Endodermal cell (in vitro differentiated cells): ENCODE measurements around the gene IL36B. TPM values are rescaled to one million over a fixed set of nuclear protein-coding genes. Genes with fewer than 3 reads are reported as not detected.

ENCODE experiments used
- DNase-seq: peaks from one replicate; pipeline ENCODE4 v3.0.0-alpha.2; 2017
- H3K27ac ChIP-seq: 2 replicates; pipeline ENCODE4 v1.5.1; 2013; ENCODE audit warnings: mild to moderate bottlenecking, low read depth, low read length, moderate library complexity
- H3K27me3 ChIP-seq: 2 replicates; pipeline ENCODE4 v1.6.1; 2013; ENCODE audit warnings: mild to moderate bottlenecking, low read length, moderate library complexity; ENCODE audit not compliant: insufficient read depth, control insufficient read depth, poor library complexity, severe bottlenecking
- H3K36me3 ChIP-seq: 2 replicates; pipeline ENCODE4 v1.7.0; 2013; ENCODE audit warnings: mild to moderate bottlenecking, low read length, moderate library complexity; ENCODE audit not compliant: control insufficient read depth, insufficient read depth
- H3K4me1 ChIP-seq: one replicate; pipeline ENCODE4 v1.7.0; 2013; ENCODE audit warnings: low read length; ENCODE audit not compliant: control insufficient read depth, insufficient read depth
- H3K4me3 ChIP-seq: 2 replicates; pipeline ENCODE4 v1.5.1; 2013; ENCODE audit warnings: mild to moderate bottlenecking, low read length, moderate library complexity
- H3K9ac ChIP-seq: 2 replicates; pipeline ENCODE4 v1.6.1; 2013; ENCODE audit warnings: mild to moderate bottlenecking, low read length, moderate library complexity; ENCODE audit not compliant: poor library complexity, severe bottlenecking; ENCODE audit errors: extremely low read depth
- H3K9me3 ChIP-seq: 2 replicates; pipeline ENCODE4 v1.6.1; 2013; ENCODE audit warnings: mild to moderate bottlenecking, low read length, moderate library complexity; ENCODE audit not compliant: control insufficient read depth
- H3K27ac Mint-ChIP-seq: 2 replicates; pipeline ENCODE4 v1.8.0; 2020; ENCODE audit warnings: mixed read lengths
- H3K27me3 Mint-ChIP-seq: 2 replicates; pipeline ENCODE4 v1.8.0; 2021; ENCODE audit warnings: mild to moderate bottlenecking, mixed read lengths; ENCODE audit not compliant: insufficient read depth
- H3K36me3 Mint-ChIP-seq: 2 replicates; pipeline ENCODE4 v1.8.0; 2020; ENCODE audit warnings: low read depth, mixed read lengths
- H3K4me1 Mint-ChIP-seq: 2 replicates; pipeline ENCODE4 v1.8.0; 2020; ENCODE audit warnings: mixed read lengths
- H3K4me3 Mint-ChIP-seq: 2 replicates; pipeline ENCODE4 v1.8.0; 2020; ENCODE audit warnings: mild to moderate bottlenecking, moderate library complexity, mixed read lengths
- H3K9me3 Mint-ChIP-seq: 2 replicates; pipeline ENCODE4 v1.8.0; 2020; ENCODE audit warnings: mild to moderate bottlenecking, mixed read lengths
- WGBS, 2 experiments: methylation state at CpG; one replicate each; pipeline versions ENCODE4 v1.1.5 to v1.1.7; 2013; ENCODE audit warnings: missing lambda C conversion rate in 2 of 2, mixed read lengths in 1 of 2; ENCODE audit not compliant: insufficient coverage in 1 of 2, insufficient read length in 1 of 2; 5-methylcytosine and 5-hydroxymethylcytosine counted together
- total RNA-seq, 2 donors: library from RNA; stranded (reverse); fragmentation: NEBNext Ultra II Directional in 1 of 2; extraction: Animal tissue kit (Norgen Biotek cat#: 25700) in 1 of 2; gene quantifications; 2 replicates in 1 of 2; 3 replicates in 1 of 2; pipeline ENCODE4 v1.2.1, GENCODE V29; 2021
- TF ChIP-seq, protein P1 (sequence below): fragments of 200-600 bp; sonication (generic); conservative IDR thresholded peaks from 2 replicates; pipeline ENCODE4 v1.5.0; 2021; ENCODE audit warnings: antibody characterized with exemption, mild to moderate bottlenecking

IL36B gene
- total RNA-seq, 2 donors from 2014 or later, result not detected

DNA sequence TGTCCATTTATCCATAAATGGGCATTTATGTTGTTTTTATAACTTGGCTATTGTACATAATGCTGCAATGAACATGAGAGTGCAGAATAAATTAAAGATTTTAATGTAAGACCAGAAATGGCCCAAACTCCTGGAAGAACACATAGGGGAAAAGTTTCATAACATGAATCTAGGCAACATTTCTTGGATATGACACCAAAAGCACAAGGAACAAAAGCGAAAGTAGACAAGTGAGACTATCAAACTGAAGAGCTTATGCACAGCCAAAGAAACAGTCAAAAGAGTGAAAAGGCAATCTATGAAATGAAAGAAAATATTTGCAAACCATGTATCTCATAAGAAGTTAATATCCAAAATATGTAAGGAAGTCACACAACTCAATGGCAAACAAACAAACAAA is 41.6 kb downstream of the IL36B start:
- no peak overlapping the region for H3K4me3 Mint-ChIP-seq
- no peak overlapping the region for H3K9ac ChIP-seq
- TF ChIP-seq, protein P1, sequence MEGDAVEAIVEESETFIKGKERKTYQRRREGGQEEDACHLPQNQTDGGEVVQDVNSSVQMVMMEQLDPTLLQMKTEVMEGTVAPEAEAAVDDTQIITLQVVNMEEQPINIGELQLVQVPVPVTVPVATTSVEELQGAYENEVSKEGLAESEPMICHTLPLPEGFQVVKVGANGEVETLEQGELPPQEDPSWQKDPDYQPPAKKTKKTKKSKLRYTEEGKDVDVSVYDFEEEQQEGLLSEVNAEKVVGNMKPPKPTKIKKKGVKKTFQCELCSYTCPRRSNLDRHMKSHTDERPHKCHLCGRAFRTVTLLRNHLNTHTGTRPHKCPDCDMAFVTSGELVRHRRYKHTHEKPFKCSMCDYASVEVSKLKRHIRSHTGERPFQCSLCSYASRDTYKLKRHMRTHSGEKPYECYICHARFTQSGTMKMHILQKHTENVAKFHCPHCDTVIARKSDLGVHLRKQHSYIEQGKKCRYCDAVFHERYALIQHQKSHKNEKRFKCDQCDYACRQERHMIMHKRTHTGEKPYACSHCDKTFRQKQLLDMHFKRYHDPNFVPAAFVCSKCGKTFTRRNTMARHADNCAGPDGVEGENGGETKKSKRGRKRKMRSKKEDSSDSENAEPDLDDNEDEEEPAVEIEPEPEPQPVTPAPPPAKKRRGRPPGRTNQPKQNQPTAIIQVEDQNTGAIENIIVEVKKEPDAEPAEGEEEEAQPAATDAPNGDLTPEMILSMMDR, result no peak
- WGBS, 2 experiments, result 100% methylated on average over 1 of the region's 1 CpG; no CpG with 5 or more reads in 1 of the 2 experiments
- no peak overlapping the region for H3K4me3 ChIP-seq
- H3K27ac Mint-ChIP-seq, result no peak overlapping the region
- H3K27me3 Mint-ChIP-seq, result peaks cover 22% of the 10 kb centered on the region
- H3K9me3 ChIP-seq, result no peaks in the 10 kb centered on the region
- no peak for DNase-seq
- no peaks in the 10 kb centered on the region for H3K9me3 Mint-ChIP-seq
- H3K27me3 ChIP-seq, result peaks cover 38% of the 10 kb centered on the region
- H3K36me3 Mint-ChIP-seq, result no peaks in the 10 kb centered on the region
- H3K4me1 Mint-ChIP-seq, result no peaks in the 10 kb centered on the region
- H3K4me1 ChIP-seq, result no peaks in the 10 kb centered on the region
- H3K36me3 ChIP-seq, result no peaks in the 10 kb centered on the region
- no peak overlapping the region for H3K27ac ChIP-seq

DNA sequence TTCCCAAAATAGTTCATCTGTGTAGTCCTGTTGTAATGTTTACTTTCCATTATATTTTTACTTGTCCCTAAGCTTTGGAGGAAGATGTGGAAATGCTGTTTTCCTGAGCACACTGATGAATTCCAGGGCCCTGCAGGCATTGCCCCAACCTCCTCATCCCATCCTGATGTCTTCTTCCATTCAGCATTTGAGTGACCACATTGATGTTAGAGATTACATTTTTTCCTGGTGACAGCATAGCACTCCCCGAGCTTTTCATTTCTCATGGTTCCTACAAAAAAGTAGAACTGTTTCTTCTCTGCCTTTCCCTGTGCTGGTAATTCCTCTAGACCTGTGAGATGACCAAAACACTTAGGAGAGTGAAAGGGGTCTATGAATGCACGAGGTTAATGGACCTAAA is 42.6 kb downstream of the IL36B start:
- no peak overlapping the region for H3K27ac Mint-ChIP-seq
- no peak overlapping the region for H3K4me3 Mint-ChIP-seq
- no peaks in the 10 kb centered on the region for H3K4me1 ChIP-seq
- H3K9ac ChIP-seq, result no peak overlapping the region
- H3K27ac ChIP-seq, result no peak overlapping the region
- H3K9me3 ChIP-seq, result no peaks in the 10 kb centered on the region
- WGBS, 2 experiments, result 68 to 79% methylated on average over 2 of the region's 2 CpGs
- DNase-seq, result no peak
- H3K4me1 Mint-ChIP-seq, result no peaks in the 10 kb centered on the region
- H3K36me3 ChIP-seq, result no peaks in the 10 kb centered on the region
- TF ChIP-seq, protein P1, result no peak
- H3K9me3 Mint-ChIP-seq, result no peaks in the 10 kb centered on the region
- H3K36me3 Mint-ChIP-seq, result no peaks in the 10 kb centered on the region
- no peak overlapping the region for H3K4me3 ChIP-seq
- H3K27me3 ChIP-seq, result peaks cover 33% of the 10 kb centered on the region
- H3K27me3 Mint-ChIP-seq, result peaks cover 16% of the 10 kb centered on the region

DNA sequence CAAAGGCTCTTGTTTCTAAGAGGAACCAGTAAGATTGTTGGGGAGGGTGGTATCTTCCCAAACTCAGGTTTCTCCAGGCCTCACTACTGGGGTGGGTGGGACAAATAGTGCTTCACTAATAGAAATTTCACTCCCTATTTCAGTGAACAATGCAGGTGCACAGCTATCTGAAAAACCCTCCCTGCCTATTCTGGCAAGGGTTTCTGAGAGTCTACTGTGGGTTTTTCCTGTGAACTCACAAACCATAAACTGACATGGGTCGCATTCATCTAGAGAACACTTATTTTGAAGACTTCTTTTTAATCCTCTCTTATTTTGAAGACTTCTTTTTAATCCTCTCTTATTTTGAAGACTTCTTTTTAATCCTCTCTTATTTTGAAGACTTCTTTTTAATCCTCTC is 43.0 kb downstream of the IL36B start:
- DNase-seq, result no peak
- Histone ChIP-seq H3K27me3 (peaks cover 31% of the 10 kb centered on the region), H3K9me3 (no peaks in the 10 kb centered on the region), H3K9ac (no peak overlapping the region), H3K4me1 (no peaks in the 10 kb centered on the region), H3K27ac (no peak overlapping the region), H3K4me3 (no peak overlapping the region), H3K36me3 (no peaks in the 10 kb centered on the region)
- Mint-ChIP-seq H3K27me3 (peaks cover 16% of the 10 kb centered on the region), H3K4me1 (no peaks in the 10 kb centered on the region), H3K4me3 (no peak overlapping the region), H3K27ac (no peak overlapping the region), H3K36me3 (no peaks in the 10 kb centered on the region), H3K9me3 (no peaks in the 10 kb centered on the region)
- 57 to 90% methylated on average over 1 of the region's 1 CpG for WGBS, 2 experiments
- TF ChIP-seq, protein P1, result no peak
